Fibroblast of the conjunctiva (primary cell): Measurements from ENCODE around the gene ACE.

Experiments used
- DNase-seq: peaks from one replicate; pipeline ENCODE4 v3.0.0-alpha.2; 2010; ENCODE audit warnings: low read depth

The ACE gene

DNA sequence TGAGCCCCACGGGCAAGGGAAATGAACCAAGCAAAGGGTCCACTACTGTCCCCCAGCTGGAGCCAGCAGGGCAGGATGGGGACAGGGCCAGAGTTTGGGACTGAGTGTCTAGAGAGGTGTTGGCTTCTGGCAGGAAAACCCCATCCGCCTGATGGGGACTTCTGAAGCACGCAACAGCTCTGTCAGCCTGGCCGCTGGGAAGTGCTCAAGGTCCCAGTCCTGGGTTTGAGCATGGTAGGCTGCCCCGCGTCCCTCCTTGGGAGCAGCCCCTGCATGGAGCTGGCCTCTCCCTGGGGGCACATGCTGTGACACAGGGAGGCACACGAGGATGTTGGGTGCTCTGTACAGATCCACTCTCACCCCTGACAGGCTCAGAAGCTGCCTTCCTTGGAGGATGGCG lies 14.6 kb downstream of the ACE start:
- DNase-seq = no peak

DNA sequence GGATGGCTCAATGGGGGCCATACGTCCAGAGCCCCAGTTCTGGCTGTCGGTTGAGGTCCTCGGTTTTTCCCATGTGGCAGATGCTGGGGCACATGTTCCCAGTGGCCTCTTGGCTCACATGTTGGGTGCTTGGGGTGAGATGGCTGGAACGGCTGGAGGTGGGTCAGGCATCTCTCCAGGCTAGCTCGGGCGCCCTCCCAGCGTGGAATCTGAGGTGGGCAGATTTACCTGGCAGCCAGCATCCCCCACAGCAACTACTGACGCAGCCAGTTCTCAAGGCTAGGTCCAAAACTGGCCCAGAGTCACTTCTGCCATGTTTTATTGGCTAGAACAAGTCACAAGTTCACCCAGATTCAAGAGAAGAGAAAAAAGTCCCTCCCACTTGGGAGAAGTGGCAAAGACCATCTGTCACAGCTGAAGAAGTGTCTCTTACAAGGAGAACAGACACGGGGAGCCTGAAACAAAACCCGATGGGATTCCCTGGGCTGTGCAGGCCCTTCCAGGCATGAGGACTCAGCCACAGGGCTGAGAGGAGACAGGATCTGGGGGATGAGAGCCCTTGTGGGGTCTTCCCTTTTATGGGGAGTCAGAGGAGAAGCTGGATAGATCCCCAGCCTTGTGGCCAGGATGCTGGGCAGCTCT lies 15.2 kb downstream of the ACE start:
- no peak for DNase-seq

DNA sequence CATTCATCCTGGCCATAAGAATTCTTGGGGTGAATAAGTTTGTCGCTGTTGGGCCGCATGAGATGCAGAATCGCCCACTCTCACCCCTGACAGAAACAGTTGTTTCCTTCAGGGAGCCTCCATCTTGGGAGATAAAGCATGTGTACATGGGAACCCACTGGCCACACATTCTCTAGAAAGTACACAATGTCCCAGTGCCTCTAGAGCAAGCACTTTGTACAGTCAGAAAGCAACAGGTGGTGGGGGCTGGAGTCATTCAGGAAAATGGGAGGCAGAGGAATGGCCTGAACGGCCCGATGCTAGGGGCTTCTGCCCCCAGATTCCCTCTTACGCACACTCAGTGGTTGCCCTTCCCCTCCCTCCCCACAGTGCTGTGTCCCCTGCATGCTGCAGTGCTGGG lies 16.1 kb downstream of the ACE start:
- DNase-seq = no peak

DNA sequence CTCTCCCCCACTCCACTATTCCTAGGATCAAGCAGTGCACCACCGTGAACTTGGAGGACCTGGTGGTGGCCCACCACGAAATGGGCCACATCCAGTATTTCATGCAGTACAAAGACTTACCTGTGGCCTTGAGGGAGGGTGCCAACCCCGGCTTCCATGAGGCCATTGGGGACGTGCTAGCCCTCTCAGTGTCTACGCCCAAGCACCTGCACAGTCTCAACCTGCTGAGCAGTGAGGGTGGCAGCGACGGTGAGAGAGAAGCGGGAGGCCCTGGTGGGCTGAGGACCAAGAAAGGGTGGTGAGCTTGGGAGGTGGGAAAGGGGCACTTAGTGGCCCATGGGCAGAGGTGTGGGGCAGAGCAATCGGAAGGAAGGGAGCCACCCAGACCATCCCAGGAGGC lies 16.6 kb downstream of the ACE start:
- DNase-seq = no peak

DNA sequence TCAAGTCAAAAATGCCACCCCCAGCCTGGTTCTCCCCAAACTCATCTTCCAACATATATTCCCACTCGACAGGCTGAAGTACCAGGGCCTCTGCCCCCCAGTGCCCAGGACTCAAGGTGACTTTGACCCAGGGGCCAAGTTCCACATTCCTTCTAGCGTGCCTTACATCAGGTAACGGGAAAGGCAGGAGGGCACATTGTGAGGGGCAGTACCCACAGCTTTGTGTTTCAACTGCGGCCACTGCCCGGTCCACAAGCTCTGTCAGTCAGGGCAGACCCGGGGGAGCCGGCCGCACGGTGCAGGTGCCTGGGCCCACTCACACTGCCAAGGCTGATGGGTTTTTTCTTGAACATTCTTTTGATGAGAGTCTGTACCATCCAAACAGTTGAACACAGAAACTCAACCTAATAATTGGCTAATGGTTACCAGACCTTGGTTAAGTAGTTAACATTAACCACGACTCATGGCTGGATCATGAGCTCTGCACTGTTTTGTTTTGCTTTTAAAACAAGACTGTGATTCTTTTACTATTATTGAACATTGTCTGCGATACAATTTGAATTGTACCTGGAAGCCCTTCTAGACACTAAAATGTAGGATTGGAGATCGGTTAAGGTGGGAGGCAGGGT lies 17.6 kb downstream of the ACE start:
- DNase-seq = no peak

DNA sequence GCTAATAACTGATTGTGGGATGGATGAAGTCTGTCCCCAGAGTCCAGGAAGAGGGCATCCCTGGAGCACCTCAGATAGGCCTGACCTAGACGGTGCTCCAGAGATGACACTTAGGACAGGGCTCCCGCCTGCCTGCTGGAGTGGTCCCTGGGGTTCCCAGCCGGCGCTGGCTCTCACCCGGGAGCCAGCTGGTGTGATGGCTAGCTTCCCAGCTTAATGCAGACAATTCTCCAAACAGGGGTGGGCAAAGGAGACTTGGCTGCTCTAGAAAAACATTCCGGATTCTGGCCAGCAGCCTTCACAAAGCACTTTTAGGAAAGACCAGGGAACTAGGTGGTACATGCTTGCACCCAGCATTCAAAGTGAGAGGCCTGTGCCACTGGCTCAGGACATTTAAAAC lies 18.6 kb downstream of the ACE start:
- no peak for DNase-seq

DNA sequence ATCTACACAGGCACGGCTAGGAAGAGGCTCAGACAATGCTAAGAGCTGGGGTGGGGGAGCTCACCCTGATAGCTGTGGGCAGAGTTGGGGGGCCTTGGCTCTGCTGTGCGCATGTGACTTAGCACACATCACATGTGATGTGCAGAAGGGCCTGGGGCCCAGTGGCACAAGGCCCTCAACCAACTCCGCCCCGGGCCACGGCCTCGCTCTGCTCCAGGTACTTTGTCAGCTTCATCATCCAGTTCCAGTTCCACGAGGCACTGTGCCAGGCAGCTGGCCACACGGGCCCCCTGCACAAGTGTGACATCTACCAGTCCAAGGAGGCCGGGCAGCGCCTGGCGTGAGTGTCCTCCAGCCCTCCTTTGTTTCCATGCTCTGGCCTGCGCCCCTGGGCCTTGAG lies 19.3 kb downstream of the ACE start:
- no peak for DNase-seq

DNA sequence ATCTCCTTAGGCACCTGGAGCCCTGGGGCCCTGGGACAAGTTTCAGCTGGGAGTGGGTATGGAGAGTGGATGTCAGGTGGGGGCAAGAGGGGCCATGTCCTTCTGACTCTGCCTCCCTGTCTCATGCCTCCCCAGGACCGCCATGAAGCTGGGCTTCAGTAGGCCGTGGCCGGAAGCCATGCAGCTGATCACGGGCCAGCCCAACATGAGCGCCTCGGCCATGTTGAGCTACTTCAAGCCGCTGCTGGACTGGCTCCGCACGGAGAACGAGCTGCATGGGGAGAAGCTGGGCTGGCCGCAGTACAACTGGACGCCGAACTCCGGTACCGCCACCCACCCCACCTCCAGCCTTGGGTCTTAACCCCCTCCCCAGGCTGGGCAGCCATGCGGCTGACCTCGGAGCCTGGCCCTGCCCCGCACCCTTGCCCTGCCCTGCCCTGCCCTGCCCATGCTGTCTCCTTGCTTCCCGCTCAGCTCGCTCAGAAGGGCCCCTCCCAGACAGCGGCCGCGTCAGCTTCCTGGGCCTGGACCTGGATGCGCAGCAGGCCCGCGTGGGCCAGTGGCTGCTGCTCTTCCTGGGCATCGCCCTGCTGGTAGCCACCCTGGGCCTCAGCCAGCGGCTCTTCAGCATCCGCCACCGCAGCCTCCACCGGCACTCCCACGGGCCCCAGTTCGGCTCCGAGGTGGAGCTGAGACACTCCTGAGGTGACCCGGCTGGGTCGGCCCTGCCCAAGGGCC lies 20.0 kb downstream of the ACE start:
- no peak for DNase-seq

DNA sequence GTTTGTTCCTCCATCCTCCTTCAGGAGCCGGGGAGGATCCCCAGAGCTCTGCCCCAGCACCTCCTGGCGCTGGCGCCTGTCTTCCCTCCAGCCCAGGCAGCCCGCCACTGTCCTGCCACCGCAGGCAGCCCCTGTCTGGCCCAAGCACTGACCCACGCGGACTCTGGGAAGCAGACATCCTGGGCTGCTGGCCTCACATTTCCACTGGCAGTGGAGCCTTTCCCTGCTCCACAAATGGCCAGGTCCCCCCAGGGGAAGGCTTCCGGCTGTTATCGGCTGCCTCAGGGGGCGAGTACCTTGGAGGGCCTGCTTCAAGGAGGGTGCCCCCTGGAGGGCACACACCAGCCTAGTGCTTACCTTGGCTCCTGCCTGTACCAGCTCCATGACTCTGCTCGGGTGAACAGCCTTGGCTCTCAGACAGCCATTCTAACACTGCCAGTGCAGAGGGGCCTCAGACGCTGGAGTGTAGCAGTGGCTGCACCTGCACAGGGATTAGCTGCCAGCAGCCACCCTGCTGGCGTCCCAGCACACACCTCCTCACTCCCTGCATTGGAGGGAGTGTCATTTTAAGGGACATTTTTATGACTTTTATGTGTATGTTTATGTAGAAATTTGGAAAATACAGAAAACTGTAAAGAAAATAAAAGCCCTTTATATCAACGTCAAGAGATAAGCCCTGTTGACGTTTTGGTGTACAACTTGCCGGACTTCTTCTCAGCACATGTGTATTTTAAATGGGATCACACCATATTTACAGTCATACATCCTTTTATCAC lies 21.0 kb downstream of the ACE start:
- DNase-seq = no peak

DNA sequence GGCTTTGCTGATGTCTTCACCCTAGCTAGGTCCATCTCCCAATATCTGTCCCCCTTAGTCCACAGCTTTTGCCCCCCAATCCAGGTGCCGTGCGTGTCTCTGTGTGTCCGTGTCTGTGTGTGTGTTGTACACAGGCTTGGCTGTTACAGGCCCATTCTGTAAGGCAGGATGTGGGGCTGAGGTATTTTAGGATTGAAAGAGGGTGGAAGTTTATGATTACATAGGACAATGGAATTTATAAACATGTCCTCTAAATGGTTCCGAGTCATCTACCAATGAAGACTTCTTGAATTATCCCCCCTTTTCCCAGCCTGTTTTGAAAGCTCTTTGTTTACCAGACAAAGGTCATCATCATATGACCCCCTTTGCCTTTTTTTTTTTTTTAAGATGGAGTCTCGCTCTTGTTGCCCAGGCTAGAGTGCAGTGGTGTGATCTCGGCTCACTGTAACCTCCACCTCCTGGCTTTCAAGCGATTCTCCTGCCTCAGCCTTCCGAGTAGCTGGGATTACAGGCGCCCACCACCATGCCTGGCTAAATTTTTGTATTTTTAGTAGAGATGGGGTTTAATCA lies 21.9 kb downstream of the ACE start:
- DNase-seq = no peak

DNA sequence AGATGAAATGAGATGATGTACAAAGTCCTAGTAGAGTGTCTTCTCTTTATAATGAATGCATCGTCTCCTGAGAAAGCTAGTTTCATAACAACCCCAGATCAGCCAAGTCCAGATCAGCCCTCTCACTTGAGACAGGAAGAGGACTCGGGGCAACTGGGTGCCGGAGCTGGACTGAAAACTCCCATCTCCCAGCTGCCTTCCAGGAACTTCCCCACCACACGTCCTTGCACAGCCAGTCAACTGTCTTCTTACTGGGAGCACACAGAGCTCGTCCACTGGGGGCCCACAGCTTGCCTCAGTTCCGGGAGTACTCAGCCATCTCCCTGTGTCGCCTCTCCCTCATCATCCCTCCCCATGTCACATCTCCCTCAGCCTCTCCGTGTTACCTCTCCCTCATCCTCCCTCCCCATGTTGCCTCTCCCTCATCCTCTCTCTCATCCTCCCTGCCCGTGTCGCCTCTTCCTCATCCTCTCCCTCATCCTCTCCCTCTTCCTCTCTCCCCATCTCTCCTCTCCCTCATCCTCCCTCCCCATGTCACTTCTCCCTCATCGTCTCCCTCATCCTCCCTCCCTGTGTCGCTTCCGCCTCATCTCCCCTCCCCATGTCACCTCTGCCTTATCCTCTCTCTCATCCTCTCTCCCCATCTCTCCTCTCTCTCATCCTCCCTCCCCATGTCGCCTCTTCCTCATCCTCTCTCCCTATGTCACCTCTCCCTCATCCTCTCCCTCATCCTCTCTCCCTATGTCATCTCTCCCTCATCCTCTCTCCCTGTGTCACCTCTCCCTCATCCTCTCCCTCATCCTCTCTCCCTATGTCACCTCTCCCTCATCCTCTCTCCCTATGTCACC lies 23.9 kb downstream of the ACE start:
- no peak for DNase-seq

DNA sequence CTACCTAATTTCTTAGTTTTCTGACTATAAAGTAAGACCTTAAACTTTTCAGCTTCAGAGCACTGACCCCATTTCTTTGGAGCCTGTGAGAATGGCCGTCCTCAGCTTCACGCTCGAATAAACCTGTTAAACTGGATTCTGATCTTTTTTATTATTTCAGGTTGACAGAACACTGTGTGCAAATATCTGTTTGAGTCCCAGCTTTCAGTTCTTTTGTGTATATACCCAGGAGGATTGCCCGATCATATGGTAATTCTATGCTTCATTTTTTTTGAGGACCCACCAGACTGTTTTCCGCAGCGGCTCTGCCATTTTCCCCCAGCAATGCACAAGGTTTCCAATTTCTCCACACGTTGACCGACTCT lies 26.5 kb downstream of the ACE start:
- DNase-seq = no peak

DNA sequence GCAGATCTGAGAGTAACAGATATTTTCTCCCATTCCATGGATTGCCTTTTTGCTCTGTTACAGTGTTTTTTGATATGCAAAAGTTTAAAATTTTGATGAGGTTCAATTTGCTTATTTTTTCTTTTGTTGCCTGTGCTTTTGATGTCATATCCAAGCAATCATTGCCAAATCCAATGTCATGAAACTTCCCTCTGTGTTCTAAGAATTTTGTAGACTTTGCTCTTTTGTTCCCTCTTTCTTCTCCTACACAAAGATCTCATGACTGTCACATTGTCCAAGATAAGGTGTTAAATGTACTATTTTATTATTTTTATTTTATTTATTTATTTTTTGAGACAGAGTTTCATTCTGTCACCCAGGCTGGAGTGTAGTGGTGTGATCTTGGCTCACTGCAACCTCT lies 27.4 kb downstream of the ACE start:
- DNase-seq = no peak

DNA sequence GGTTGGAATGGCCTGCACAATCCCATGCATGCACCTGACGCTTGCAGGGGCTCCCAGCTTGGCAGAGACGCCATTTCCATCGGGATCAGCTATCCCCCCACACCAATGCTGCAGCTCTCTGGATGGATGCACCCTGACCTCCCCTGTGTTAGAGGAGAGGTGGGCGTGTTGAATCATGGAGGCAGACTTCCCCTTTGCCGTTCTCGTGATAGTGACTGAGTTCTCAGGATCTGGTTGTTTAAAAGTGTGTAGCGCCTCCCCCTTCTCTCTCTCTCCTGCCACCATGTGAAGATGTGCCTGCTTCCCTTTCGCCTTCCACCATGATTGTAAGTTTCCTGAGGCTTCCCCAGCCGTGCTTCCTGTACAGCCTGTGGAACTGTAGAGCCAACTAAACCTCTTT lies 28.5 kb downstream of the ACE start:
- DNase-seq = no peak

DNA sequence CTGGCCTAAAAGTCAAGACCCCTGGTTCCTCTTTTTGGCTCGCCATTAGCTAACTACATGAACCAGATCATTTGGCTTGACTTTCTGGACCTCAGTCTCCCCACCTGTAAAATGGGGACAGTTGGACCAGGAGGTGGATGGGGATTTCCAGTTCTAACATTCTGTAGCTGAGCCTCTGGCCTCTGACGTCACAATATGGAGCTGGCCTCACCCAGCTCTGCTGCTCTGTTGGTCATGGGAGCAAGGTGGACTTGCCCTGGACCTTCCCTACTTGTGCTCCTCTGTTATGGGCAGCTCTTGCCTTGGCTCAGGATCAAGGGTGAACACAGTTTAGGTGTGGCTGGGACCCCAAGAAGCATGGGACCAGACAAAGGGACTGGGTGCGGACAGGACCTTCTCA lies 29.8 kb downstream of the ACE start:
- no peak for DNase-seq

DNA sequence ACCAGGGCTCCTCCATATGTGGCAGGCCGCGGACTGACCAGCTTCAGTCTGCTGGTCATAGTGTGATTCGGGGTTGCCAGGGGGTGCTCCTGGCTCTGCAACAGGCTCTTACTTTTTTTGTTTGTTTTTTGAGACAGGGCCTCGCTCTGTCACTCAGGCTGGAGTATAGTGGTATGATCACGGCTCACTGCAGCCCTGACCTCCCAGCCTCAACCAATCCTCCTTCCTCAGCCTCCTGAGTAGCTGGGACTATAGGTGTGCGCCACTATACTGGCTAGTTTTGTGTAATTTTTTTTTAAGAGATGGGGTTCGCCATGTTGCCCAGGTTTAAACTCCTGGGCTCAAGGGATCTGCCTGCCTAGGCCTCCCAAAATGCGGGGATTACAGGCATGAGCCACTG lies 34.5 kb downstream of the ACE start:
- DNase-seq = no peak

DNA sequence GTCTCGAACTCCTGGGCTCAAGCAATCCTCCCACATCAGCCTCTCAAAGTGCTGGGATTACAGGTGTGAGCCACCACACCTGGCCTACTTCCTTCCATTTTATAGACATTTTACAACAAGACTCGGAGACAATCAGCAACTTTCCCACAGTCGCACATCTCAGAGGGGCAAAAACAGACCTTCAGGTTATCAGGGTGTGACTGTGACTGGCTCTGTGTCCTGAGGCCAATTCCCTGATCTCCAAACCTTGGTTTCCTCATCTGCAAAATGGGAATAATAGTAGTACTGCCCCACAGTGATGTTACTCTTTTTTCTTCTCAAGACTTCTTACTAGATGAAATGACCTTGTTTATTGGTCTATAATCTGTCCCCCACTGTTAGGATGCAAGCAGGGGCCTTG lies 35.5 kb downstream of the ACE start:
- DNase-seq = no peak

DNA sequence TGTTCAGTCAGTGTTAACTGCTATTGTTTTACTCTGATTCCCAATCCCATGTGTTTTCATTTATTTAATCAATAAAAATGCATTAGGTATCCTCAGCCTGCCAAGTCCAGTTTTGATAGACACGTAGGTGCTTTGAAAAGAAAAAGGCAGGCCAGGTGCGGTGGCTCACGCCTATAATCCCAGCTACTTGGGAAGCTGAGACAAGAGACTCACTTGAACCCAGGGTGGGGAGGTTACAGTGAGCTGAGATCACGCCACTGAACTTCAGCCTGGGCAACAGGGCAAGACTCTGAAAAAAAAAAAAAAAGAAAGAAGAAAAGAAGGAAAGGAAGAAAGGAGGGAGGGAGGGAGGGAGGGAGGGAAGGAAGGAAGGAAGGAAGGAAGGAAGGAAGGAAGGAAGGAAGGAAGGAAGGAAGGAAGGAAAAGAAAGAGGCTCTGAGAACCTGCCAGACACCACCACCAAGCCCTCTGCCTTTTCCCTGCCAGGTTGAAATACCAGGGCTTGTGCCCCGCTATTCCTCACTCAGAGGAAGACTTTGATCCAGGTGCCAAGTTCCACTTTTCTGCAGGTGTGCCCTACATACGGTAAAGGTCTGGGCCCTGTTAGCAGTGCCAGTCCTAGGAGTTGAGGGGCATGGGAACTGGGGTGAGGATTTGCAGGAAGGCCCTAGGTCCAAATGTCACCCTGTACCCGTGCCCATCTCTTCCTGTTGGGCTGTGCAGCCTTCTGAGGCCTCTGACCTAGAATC lies 36.2 kb downstream of the ACE start:
- no peak for DNase-seq

DNA sequence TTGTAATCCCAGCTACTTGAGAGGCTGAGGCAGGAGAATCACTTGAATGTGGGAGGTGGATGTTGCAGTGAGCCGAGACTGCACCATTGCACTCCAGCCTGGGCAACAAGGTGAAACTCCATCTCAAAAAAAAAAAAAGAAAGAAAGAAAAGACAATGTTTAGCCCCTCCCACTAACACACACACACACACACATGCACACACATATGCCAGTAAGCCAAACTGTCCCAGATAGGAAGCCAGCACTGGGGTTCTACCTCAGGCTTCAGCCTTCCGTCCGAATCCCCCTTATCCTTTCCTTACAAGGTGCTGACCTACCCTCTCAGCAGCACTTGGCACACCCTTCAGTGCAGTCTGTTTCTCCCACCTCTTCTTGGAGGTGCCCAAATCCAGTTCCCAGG lies 37.6 kb downstream of the ACE start:
- no peak for DNase-seq

DNA sequence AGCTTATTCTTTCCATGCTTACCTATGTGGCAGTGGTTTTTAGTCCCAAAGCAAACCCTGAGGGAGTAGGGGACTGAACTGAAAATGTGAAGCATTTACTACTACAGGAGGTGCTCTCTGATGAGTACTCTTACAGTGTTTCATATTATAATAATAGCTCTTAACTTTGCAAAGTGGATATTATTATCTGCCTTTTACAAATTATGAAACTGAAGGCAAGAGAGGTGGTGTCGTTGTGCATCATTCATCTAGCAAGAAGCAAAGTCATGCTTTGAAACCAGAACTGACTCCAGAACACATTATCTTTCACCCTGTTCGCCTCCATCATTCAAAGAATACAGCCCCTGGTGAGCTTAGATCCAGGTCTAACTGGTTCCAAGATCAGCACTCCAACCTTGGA lies 38.1 kb downstream of the ACE start:
- no peak for DNase-seq

DNA sequence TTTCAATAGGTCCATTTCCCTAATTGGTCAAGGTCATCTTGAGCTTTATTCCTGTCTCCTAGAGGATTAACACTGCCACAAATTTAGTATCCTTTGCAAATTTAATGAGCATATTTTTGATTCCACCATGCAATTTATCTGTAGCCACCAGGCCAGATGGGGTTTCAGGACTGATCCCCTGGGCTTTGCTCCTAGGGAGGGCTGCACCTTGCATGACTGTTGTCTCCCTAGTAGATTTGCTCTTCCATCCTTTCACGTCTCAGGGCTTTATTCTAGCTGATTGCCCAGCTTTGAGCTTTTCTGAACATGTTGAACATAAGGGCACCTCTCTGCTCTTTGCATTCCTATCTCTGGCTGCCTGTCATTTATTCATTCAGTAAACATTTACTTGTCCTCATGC lies 38.6 kb downstream of the ACE start:
- DNase-seq = no peak
